HepG2 (cell line): Measurements from ENCODE around the gene RIMS3. TPM values are rescaled to one million over a fixed set of nuclear protein-coding genes. Genes with fewer than 3 reads are reported as not detected.

Experiments
- ATAC-seq: fragments of 200-7000 bp; cut with Tn5 transposase; 3 replicates; pipeline ENCODE4 v1.9.1; 2020; ENCODE audit warnings: mild to moderate bottlenecking, moderate library complexity
- BruUV-seq: library from RNA; stranded (reverse); fragments of 400-500 nt; replicated peaks from 2 replicates; lab custom pipeline; 2021; lab: Mats Ljungman, UMichigan
- CTCF ChIA-PET: fragments of 300-600 bp; formaldehyde crosslinking; extraction: SDS; loops from one replicate; lab custom pipeline; 2021; ENCODE audit warnings: low total read pairs, inconsistent platforms, low intra/inter-chr PET ratio; lab: Yijun Ruan, JAX
- POLR2A ChIA-PET: fragments of 350-600 bp; sonication (Branson Sonifier 250); formaldehyde crosslinking; loops from one replicate; lab custom pipeline; 2020; ENCODE audit warnings: antibody characterized with exemption, inconsistent platforms; lab: Yijun Ruan, JAX
- DNase-seq: peaks from one replicate; pipeline ENCODE4 v3.0.0-alpha.2; 2015; ENCODE audit warnings: low spot score
- FAIRE-seq: peaks from 3 replicates; lab custom pipeline; 2011; peaks lifted over from hg19 to GRCh38; lab: Jason Lieb, UNC
- H2AFZ ChIP-seq: one replicate; pipeline ENCODE4 v1.6.1; 2011; ENCODE audit warnings: low read length, inconsistent platforms
- H3K27ac ChIP-seq: fragments of 300-600 bp; 3 replicates; pipeline ENCODE4 v1.8.0; 2011; ENCODE audit warnings: mixed run types, mild to moderate bottlenecking, mixed read lengths, low read length, inconsistent platforms; ENCODE audit not compliant: insufficient read depth; ENCODE audit errors: extremely low read length
- H3K27me3 ChIP-seq, 2 experiments: fragments of 200-600 bp in 1 of 2; 2 replicates in 1 of 2; 3 replicates in 1 of 2; pipeline versions ENCODE4 v1.6.0 to v1.8.0; 2011; ENCODE audit warnings: low read length in 2 of 2, mild to moderate bottlenecking in 2 of 2, moderate library complexity in 2 of 2, inconsistent platforms in 1 of 2; ENCODE audit not compliant: insufficient read depth in 2 of 2, control insufficient read depth in 1 of 2
- H3K36me3 ChIP-seq, 2 experiments: fragments of 200-600 bp in 1 of 2; replicated peaks in 1 of 2; 2 replicates in 1 of 2; 3 replicates in 1 of 2; pipeline versions ENCODE4 v1.5.1 to v1.8.0; 2011; ENCODE audit warnings: low read length in 2 of 2, inconsistent platforms in 1 of 2; ENCODE audit not compliant: insufficient read depth in 2 of 2, control insufficient read depth in 1 of 2
- H3K4me1 ChIP-seq: 2 replicates; pipeline ENCODE4 v1.5.1; 2012; ENCODE audit warnings: low read length, inconsistent platforms; ENCODE audit not compliant: insufficient read depth
- H3K4me2 ChIP-seq: 2 replicates; pipeline ENCODE4 v1.6.0; 2011; ENCODE audit warnings: low read depth, low read length, inconsistent platforms
- H3K4me3 ChIP-seq, 3 experiments: fragments of 200-600 bp in 1 of 3; sonication (generic), shearing (Covaris generic) in 1 of 3; replicated peaks in 1 of 3; 2 replicates each; pipeline ENCODE4 v1.5.1; 2011 to 2016; ENCODE audit warnings: low read length in 3 of 3, inconsistent platforms in 2 of 3, low read depth in 2 of 3, mild to moderate bottlenecking in 2 of 3, control low read depth in 1 of 3, mixed read lengths in 1 of 3; ENCODE audit not compliant: insufficient read depth in 1 of 3
- H3K79me2 ChIP-seq: one replicate; pipeline ENCODE4 v1.6.1; 2011; ENCODE audit warnings: low read length, inconsistent platforms; ENCODE audit not compliant: insufficient read depth
- H3K9ac ChIP-seq: 2 replicates; pipeline ENCODE4 v1.6.0; 2011; ENCODE audit warnings: mild to moderate bottlenecking, low read depth, low read length, inconsistent platforms; ENCODE audit not compliant: insufficient read depth
- H3K9me3 ChIP-seq: 2 replicates; pipeline ENCODE4 v1.5.1; 2012; ENCODE audit warnings: mild to moderate bottlenecking, low read length
- H4K20me1 ChIP-seq: 2 replicates; pipeline ENCODE4 v1.6.0; 2011; ENCODE audit warnings: inconsistent platforms, mild to moderate bottlenecking, low read length, moderate library complexity; ENCODE audit not compliant: insufficient read depth
- HES4 ChIP-seq: sonication (generic); formaldehyde crosslinking; IDR thresholded peaks from 2 replicates; pipeline ENCODE4 v1.9.0; 2021; ENCODE audit warnings: mild to moderate bottlenecking, missing genetic modification reagents, borderline replicate concordance
- MED1 ChIP-seq: sonication (generic); formaldehyde crosslinking; IDR thresholded peaks from 2 replicates; pipeline ENCODE4 v1.4.0; 2020; ENCODE audit warnings: missing genetic modification reagents
- NFKBIZ ChIP-seq: IDR thresholded peaks from 2 replicates; pipeline ENCODE4 v1.6.1; 2018; ENCODE audit warnings: missing genetic modification reagents, missing compliant biosample characterization
- ZNF646 ChIP-seq: sonication (generic); formaldehyde crosslinking; IDR thresholded peaks from 2 replicates; pipeline ENCODE4 v1.9.0; 2021; ENCODE audit warnings: mild to moderate bottlenecking, missing genetic modification reagents
- WGBS: methylation state at CpG from one replicate; pipeline ENCODE4 v1.1.6; 2017; ENCODE audit warnings: low lambda C conversion rate; 5-methylcytosine and 5-hydroxymethylcytosine counted together
- in situ Hi-C: cut with HindIII; loops from 2 replicates; pipeline ENCODE4 v1.10.0; 2017; ENCODE audit warnings: low pct_unique_long_range_greater_than_20kb; ENCODE audit not compliant: extremely low pct_ligation_motif_present
- intact Hi-C: fragments of 100-400 bp; cut with micrococcal nuclease; formaldehyde crosslinking; loops from one replicate; pipeline ENCODE4 v1.10.0; 2022; ENCODE audit not compliant: unreplicated experiment
- polyA plus RNA-seq, 8 experiments: library from polyadenylated mRNA; depleted of rRNA in 3 of 8; stranded (reverse) in 7 of 8; unstranded in 1 of 8; fragments of >200 nt; fragmentation: Illumina TruSeq in 4 of 8; extraction: Trizol in 4 of 8; gene quantifications; 2 replicates each; pipeline versions ENCODE4 v1.2.1 to v1.2.3, GENCODE V29; 2011 to 2016; ENCODE audit warnings: low read depth in 4 of 8, missing spikeins in 1 of 8, mixed read lengths in 1 of 8; ENCODE audit not compliant: insufficient read depth in 1 of 8
- total RNA-seq, 5 experiments: library from RNA; depleted of rRNA; stranded (reverse); fragments of >200 nt; fragmentation: Illumina TruSeq; extraction: Trizol; gene quantifications; 2 replicates each; pipeline ENCODE4 v1.2.3, GENCODE V29; 2016; ENCODE audit warnings: low read depth in 1 of 5
- TF ChIP-seq, protein P1 (sequence below): IDR thresholded peaks from 2 replicates; pipeline ENCODE4 v1.6.1; 2016; ENCODE audit warnings: control low read depth

Gene RIMS3
- total and polyA plus RNA-seq, 2 of the 13 experiments (the other 11 are each of a cell fraction or from before 2014, with no cell fraction given): 2.1 to 5.4 TPM

DNA sequence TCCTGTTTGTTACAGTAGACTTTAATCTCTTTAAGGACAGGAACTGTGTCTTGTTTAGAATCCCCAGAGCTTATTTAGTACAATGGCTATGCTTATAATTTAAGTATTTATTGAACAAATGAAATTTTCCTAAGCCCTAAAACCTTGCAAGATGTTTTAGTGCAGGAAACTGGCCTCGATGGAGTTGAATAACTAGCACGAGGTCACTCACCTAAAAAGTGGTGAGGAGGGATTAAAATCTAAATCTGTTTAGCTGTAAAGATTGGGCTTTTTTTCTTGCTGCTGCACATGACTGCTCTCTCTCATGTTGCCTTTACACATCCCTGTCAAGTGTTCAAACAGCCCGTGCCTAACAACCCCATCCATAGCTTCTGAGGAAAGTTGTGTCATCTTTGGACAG lies 36.2 kb upstream of the RIMS3 start:
- DNase-seq: no peak
- Histone ChIP-seq H3K27ac (no peak overlapping the region), H3K79me2 (peaks cover 92% of the 10 kb centered on the region), H4K20me1 (no peaks in the 10 kb centered on the region)
- intact Hi-C loops: no loop called here
- no peak for FAIRE-seq
- CTCF ChIA-PET: no interaction called here
- ATAC-seq: no peak; the same call in 2 of the 3 replicates
- no peak for TF ChIP-seq MED1
- TF ChIP-seq, protein P1, sequence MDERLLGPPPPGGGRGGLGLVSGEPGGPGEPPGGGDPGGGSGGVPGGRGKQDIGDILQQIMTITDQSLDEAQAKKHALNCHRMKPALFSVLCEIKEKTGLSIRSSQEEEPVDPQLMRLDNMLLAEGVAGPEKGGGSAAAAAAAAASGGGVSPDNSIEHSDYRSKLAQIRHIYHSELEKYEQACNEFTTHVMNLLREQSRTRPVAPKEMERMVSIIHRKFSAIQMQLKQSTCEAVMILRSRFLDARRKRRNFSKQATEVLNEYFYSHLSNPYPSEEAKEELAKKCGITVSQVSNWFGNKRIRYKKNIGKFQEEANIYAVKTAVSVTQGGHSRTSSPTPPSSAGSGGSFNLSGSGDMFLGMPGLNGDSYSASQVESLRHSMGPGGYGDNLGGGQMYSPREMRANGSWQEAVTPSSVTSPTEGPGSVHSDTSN: no peak
- TF ChIP-seq HES4 (CRISPR knock-in tag): no peak
- no peak for TF ChIP-seq NFKBIZ (CRISPR knock-in tag)
- TF ChIP-seq ZNF646 (CRISPR knock-in tag): no peak
- TF ChIP-seq, all 625 proteins: peak for 0
- Histone ChIP-seq H3K27me3 (no peaks in the 10 kb centered on the region), H3K36me3 (no peaks in the 10 kb centered on the region), H3K4me2 (no peak overlapping the region), H3K4me1 (peaks cover 64% of the 10 kb centered on the region), H3K9ac (no peak overlapping the region), H3K4me3 (no peak overlapping the region), H2AFZ (no peak overlapping the region), H3K9me3 (no peaks in the 10 kb centered on the region)
- POLR2A ChIA-PET: interaction anchor here (1.2 to 8.4 kb wide), 2 partner anchors 9 to 10 kb away, joined by 3 to 97 read pairs; partner anchors contain the start of gene NFYC
- WGBS: 68% methylated on average over 3 of the region's 3 CpGs
- BruUV-seq: no TSS peak
- in situ Hi-C loops: no loop called here
